Upper lobe of right lung (tissue), 1 donor: ENCODE data around the gene GLB1L3. TPM values are rescaled to one million over a fixed set of nuclear protein-coding genes. Genes with fewer than 3 reads are reported as not detected.
A peak's percentile ranks its signal among the peaks of the same experiment; 100 is the strongest.
"Not testable (repeated sequence)": the region's sequence is repeated elsewhere in the genome, so short reads cannot be mapped to it uniquely, and the experiment has no call there.

Experiments
- ATAC-seq: fragments of 200-7000 bp; cut with Tn5 transposase; one replicate; pipeline ENCODE4 v1.9.1; 2020; ENCODE audit warnings: mild to moderate bottlenecking, moderate library complexity
- DNase-seq: peaks from one replicate; pipeline ENCODE4 v3.0.0-alpha.2; 2020
- H3K27ac ChIP-seq: fragments of 200-600 bp; one replicate; pipeline ENCODE4 v1.8.0; 2022
- H3K27me3 ChIP-seq: fragments of 200-600 bp; one replicate; pipeline ENCODE4 v1.8.0; 2022; ENCODE audit warnings: mild to moderate bottlenecking
- H3K36me3 ChIP-seq: fragments of 200-600 bp; one replicate; pipeline ENCODE4 v1.8.0; 2022
- H3K4me1 ChIP-seq: fragments of 200-600 bp; one replicate; pipeline ENCODE4 v1.8.0; 2022
- H3K4me3 ChIP-seq: fragments of 200-600 bp; one replicate; pipeline ENCODE4 v1.8.0; 2022; ENCODE audit warnings: mild to moderate bottlenecking
- H3K9me3 ChIP-seq: fragments of 200-600 bp; one replicate; pipeline ENCODE4 v1.8.0; 2022
- intact Hi-C: fragments of 100-400 bp; cut with DNase I; formaldehyde crosslinking; loops from one replicate; pipeline ENCODE4 v1.11.0; 2022
- total RNA-seq: library from RNA; stranded (reverse); fragmentation: NEBNext Ultra II Directional; extraction: Animal tissue kit (Norgen Biotek cat#: 25700); gene quantifications from one replicate; pipeline ENCODE4 v1.2.1, GENCODE V29; 2021
- TF ChIP-seq, protein P1 (sequence below): fragments of 200-600 bp; IDR thresholded peaks from one replicate; pipeline ENCODE4 v1.8.0; 2022; ENCODE audit warnings: antibody characterized with exemption
- donor health status: DM: no; HTN: yes; CAD: no; lungs with severe emphysema.

Gene GLB1L3
- total RNA-seq, 1 donor from 2014 or later, result 0.43 TPM

DNA sequence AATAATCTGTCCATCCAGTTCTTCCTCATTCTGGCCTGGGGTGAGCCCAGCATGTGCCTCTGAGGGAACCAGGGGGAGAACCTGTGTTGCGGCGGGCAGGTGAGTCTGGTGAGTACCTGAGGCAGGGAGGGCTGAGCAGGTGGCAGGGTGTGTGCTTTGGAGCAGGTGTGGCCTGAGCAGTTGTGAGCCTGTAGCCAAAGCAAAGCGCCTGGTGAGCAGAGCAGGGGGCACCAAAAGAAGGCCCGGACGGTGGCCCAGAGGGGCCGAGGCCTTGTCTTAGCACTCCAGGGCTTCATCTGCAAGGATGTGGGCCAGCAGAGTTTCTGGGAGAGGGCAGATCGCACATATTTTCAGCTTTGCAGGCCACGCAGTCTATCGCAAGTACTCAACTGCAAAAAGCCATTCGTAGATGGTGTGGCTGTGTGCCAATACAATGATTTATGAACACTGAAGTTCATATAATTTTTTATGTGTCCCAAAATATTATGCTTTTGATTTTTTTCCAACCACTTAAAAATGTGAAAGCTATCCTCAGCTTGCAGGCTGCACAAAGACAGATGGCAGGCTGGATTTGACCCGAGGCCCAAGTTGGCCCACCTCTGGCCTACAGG lies 64.3 kb downstream of the GLB1L3 start:
- H3K4me3 ChIP-seq, result no peak overlapping the region
- H3K9me3 ChIP-seq, result no peaks in the 10 kb centered on the region
- TF ChIP-seq, protein P1, sequence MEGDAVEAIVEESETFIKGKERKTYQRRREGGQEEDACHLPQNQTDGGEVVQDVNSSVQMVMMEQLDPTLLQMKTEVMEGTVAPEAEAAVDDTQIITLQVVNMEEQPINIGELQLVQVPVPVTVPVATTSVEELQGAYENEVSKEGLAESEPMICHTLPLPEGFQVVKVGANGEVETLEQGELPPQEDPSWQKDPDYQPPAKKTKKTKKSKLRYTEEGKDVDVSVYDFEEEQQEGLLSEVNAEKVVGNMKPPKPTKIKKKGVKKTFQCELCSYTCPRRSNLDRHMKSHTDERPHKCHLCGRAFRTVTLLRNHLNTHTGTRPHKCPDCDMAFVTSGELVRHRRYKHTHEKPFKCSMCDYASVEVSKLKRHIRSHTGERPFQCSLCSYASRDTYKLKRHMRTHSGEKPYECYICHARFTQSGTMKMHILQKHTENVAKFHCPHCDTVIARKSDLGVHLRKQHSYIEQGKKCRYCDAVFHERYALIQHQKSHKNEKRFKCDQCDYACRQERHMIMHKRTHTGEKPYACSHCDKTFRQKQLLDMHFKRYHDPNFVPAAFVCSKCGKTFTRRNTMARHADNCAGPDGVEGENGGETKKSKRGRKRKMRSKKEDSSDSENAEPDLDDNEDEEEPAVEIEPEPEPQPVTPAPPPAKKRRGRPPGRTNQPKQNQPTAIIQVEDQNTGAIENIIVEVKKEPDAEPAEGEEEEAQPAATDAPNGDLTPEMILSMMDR, result no peak
- H3K4me1 ChIP-seq, result no peaks in the 10 kb centered on the region
- DNase-seq, result no peak
- intact Hi-C loops, result no loop called here
- H3K27ac ChIP-seq, result no peak overlapping the region
- no peak for ATAC-seq
- H3K27me3 ChIP-seq, result no peaks in the 10 kb centered on the region
- H3K36me3 ChIP-seq, result no peaks in the 10 kb centered on the region

DNA sequence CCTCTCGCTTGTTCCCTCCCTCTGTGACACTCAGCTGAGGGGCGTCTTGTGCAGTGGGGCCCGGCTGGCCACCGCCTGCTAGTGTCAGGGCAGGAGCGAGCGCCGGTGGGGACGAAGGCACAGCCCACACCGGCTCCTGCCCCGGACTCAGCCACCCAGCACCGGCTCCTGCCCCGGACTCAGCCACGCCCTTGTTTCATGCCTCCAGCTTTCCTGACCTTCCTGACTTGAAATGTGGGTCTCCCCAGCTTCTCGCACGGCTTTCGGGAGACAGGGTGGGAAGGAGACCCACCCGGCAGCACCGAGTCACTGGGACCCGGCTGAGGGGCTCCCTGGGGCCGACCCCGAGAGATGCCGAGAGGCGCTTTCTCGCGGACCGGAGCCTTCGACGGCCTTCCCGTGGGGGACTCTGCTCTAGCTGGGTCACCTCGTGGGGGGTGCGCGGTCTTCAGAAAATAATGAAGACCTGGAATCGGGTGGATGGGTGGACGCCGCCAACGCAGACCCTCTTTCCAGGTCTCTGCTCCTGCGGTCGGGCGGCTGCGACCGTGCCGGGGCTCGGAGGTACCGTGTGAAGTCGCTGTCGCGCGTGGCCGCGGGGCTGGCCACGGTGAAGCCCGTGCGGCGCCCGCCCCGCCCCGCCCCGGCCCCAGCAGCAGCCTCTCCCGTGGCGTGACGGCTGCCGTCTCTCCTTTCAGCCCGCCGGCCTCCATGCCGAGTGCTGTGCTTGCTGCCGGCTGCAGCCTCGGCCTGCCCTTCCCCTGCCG lies 65.8 kb downstream of the GLB1L3 start:
- Histone ChIP-seq H3K9me3 (no peaks in the 10 kb centered on the region), H3K27ac (no peak overlapping the region), H3K27me3 (no peaks in the 10 kb centered on the region), H3K36me3 (no peaks in the 10 kb centered on the region), H3K4me3 (no peak overlapping the region), H3K4me1 (no peaks in the 10 kb centered on the region)
- ATAC-seq (no peak), DNase-seq (no peak)
- TF ChIP-seq, protein P1, result no peak
- intact Hi-C loops, result no loop called here

DNA sequence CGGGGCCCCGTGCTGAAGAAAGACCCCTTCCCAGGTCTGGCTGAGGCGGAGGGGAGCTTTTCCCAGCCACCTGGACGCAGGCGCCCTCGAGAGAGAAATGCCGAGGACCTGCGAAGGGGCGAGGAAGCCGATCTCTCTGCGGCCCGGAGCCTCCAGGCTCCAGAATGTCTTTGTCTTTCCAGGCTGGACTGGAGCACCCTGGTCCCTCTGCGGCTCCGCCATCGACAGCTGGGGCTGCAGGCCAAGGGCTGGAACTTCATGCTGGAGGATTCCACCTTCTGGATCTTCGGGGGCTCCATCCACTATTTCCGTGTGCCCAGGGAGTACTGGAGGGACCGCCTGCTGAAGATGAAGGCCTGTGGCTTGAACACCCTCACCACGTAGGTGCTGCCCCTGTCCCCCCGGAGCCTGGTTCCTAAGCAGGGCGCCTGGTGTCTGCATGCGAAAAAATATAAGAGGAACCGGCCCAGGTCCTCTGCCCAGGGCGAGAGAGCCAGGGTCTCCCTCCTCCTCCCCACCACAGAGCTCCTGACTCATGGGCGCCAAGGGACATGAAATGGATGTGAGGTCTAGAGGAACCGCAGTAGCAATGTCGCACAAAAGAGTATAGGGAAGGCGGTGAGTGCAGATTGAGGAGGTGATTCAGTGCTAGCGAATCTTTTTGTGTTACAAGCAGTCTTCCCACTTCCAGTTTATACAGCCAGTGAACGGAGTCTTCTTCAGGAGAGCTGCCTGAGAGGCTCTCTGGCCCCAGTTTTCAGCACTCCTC lies 66.6 kb downstream of the GLB1L3 start:
- Histone ChIP-seq H3K27me3 (no peaks in the 10 kb centered on the region), H3K27ac (no peak overlapping the region), H3K4me3 (no peak overlapping the region), H3K9me3 (no peaks in the 10 kb centered on the region), H3K4me1 (no peaks in the 10 kb centered on the region), H3K36me3 (no peaks in the 10 kb centered on the region)
- TF ChIP-seq, protein P1, result no peak
- ATAC-seq (no peak), DNase-seq (no peak)
- intact Hi-C loops, result no loop called here

DNA sequence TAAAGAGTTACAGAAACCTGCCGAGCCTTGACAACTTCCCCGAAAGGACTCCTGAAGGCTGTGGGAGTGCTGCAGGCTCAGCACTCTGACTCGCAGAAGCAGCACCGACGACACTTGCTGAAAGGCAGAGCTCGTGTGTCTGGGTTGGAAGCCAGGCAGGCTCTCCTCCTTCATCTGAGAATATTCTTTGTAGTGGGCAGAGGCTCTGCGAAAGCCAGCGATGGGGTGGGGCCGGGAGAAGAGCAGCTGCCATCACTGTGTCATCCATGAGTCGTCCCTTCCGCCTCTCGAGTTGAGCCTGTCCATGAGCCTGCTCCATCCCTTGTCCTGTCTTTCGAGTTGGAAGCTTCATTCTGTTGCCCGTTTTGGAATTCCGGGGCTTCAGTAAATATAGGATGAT lies 67.5 kb downstream of the GLB1L3 start:
- Histone ChIP-seq H3K36me3 (no peaks in the 10 kb centered on the region), H3K9me3 (no peaks in the 10 kb centered on the region), H3K27ac (no peak overlapping the region), H3K4me3 (no peak overlapping the region), H3K27me3 (no peaks in the 10 kb centered on the region), H3K4me1 (no peaks in the 10 kb centered on the region)
- TF ChIP-seq, protein P1, result no peak
- intact Hi-C loops, result no loop called here
- no peak for ATAC-seq
- no peak for DNase-seq

DNA sequence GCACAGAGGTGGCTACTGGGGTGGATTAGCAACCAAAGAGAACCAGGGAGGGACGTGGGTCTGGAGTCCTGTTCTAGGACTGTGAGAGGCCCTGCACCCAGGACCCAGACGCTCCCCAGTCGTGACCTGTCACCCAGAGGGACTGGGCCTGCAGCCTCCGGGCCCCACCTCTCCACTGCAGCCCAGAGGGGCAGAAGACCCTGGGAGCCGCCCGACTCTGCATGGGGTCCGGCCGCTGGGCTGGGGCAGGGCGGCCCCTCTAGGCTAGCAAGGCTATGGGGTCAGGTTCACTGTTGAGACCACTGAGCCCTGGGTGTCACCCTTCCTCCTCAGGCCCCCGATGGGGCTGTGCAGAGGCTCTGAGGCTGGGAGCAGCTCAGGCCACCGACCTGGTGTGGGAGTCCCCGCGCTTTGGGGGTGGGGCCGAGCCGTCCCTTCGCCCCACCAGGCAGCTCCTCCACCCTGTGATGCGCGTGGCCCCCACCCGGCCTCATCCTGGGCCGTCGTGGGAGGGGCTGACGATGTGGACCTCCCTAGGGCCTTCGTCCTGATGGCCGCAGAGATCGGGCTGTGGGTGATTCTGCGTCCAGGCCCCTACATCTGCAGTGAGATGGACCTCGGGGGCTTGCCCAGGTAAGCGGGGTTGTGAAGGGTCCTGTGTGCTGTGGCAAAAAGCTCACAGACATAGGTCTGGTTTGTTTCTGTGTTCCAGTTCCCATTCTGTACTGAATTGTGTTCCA lies 68.5 kb downstream of the GLB1L3 start:
- H3K36me3 ChIP-seq, H3K9me3 ChIP-seq, intact Hi-C loops, H3K4me1 ChIP-seq, H3K4me3 ChIP-seq, H3K27me3 ChIP-seq, H3K27ac ChIP-seq, DNase-seq: not testable (repeated sequence)
- peak; percentile 28 for ATAC-seq

DNA sequence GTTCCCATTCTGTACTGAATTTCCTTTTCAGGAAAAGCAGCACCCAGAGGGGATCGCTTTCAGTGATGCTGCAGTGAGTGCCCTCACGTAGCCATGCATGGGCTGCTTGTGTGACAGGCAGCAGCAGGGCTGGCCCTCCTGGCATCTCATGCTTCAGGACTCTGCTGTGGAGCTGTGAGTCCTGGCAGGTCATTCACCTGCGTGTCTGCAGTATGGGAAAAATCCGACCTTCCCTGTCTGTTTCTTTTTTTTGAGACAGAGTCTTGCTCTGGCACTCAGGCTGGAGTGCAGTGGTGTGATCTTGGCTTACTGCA lies 69.0 kb downstream of the GLB1L3 start:
- no peaks in the 10 kb centered on the region for H3K4me1 ChIP-seq
- no peaks in the 10 kb centered on the region for H3K9me3 ChIP-seq
- H3K4me3 ChIP-seq, result no peak overlapping the region
- TF ChIP-seq, protein P1, result no peak
- no peaks in the 10 kb centered on the region for H3K36me3 ChIP-seq
- intact Hi-C loops, result no loop called here
- no peak for ATAC-seq
- no peak overlapping the region for H3K27ac ChIP-seq
- DNase-seq, result no peak
- H3K27me3 ChIP-seq, result no peaks in the 10 kb centered on the region
